Liver (tissue), 9 donors: ENCODE measurements around the gene CAMSAP2. TPM values are rescaled to one million over a fixed set of nuclear protein-coding genes. Genes with fewer than 3 reads are reported as not detected.

Source experiments
- DNase-seq: peaks from one replicate; pipeline ENCODE4 v3.0.0-alpha.2; 2017; ENCODE audit warnings: low spot score
- H3K27ac ChIP-seq, 2 donors: one replicate each; pipeline ENCODE4 v1.7.0; 2013; ENCODE audit warnings: inconsistent platforms in 2 of 2, low read length in 2 of 2, control low read depth in 1 of 2, low read depth in 1 of 2, mild to moderate bottlenecking in 1 of 2
- H3K27me3 ChIP-seq, 4 donors: one replicate each; pipeline versions ENCODE4 v1.6.1 to v1.7.0; 2013; ENCODE audit warnings: low read length in 3 of 4, inconsistent platforms in 1 of 4, mild to moderate bottlenecking in 1 of 4, moderate library complexity in 1 of 4; ENCODE audit not compliant: control insufficient read depth in 4 of 4, insufficient read depth in 4 of 4
- H3K36me3 ChIP-seq, 4 donors: one replicate each; pipeline versions ENCODE4 v1.6.1 to v1.7.0; 2013; ENCODE audit warnings: low read length in 3 of 4, mild to moderate bottlenecking in 3 of 4, low read depth in 1 of 4, moderate library complexity in 1 of 4; ENCODE audit not compliant: control insufficient read depth in 4 of 4, insufficient read depth in 3 of 4
- H3K4me1 ChIP-seq, 4 donors: one replicate each; pipeline versions ENCODE4 v1.6.1 to v1.7.0; 2013; ENCODE audit warnings: low read length in 3 of 4, mild to moderate bottlenecking in 3 of 4, moderate library complexity in 1 of 4; ENCODE audit not compliant: control insufficient read depth in 4 of 4, insufficient read depth in 4 of 4
- H3K4me3 ChIP-seq, 3 donors: one replicate each; pipeline versions ENCODE4 v1.6.1 to v1.7.0; 2013; ENCODE audit warnings: low read length in 3 of 3, control low read depth in 1 of 3, low read depth in 1 of 3, mild to moderate bottlenecking in 1 of 3
- H3K9ac ChIP-seq, 2 donors: one replicate each; pipeline ENCODE4 v1.7.0; 2013; ENCODE audit warnings: low read length in 2 of 2, mild to moderate bottlenecking in 2 of 2, moderate library complexity in 2 of 2, control low read depth in 1 of 2, low read depth in 1 of 2
- H3K9me3 ChIP-seq, 4 donors: one replicate each; pipeline versions ENCODE4 v1.6.1 to v1.7.0; 2013; ENCODE audit warnings: low read length in 3 of 4; ENCODE audit not compliant: control insufficient read depth in 4 of 4
- ATF3 ChIP-seq: IDR thresholded peaks from 2 replicates; pipeline ENCODE4 v1.6.1; 2016; ENCODE audit warnings: antibody characterized with exemption
- EGR1 ChIP-seq, 2 donors: IDR thresholded peaks; 2 replicates each; pipeline ENCODE4 v1.6.1; 2016 to 2018; ENCODE audit warnings: antibody characterized with exemption in 2 of 2, low read depth in 2 of 2
- FOXA1 ChIP-seq: IDR thresholded peaks from 2 replicates; pipeline ENCODE4 v1.6.1; 2016; ENCODE audit warnings: antibody characterized with exemption
- GABPA ChIP-seq, 2 donors: IDR thresholded peaks in 1 of 2; conservative IDR thresholded peaks in 1 of 2; 2 replicates each; pipeline ENCODE4 v1.6.1; 2016; ENCODE audit warnings: antibody characterized with exemption in 2 of 2, mild to moderate bottlenecking in 1 of 2, moderate library complexity in 1 of 2
- HNF4A ChIP-seq, 2 donors: conservative IDR thresholded peaks; 2 replicates each; pipeline ENCODE4 v1.6.1; 2016; ENCODE audit warnings: antibody characterized with exemption in 2 of 2, mild to moderate bottlenecking in 2 of 2
- JUND ChIP-seq, 2 donors: IDR thresholded peaks; 2 replicates each; pipeline ENCODE4 v1.6.1; 2016; ENCODE audit warnings: antibody characterized with exemption in 2 of 2
- MAX ChIP-seq: IDR thresholded peaks from 2 replicates; pipeline ENCODE4 v1.6.1; 2016; ENCODE audit warnings: antibody characterized with exemption
- RAD21 ChIP-seq, 2 donors: IDR thresholded peaks; 2 replicates each; pipeline ENCODE4 v1.6.1; 2016; ENCODE audit warnings: antibody characterized with exemption in 2 of 2, mild to moderate bottlenecking in 2 of 2
- REST ChIP-seq: IDR thresholded peaks from 2 replicates; pipeline ENCODE4 v1.6.1; 2016; ENCODE audit warnings: antibody characterized with exemption, mild to moderate bottlenecking
- RXRA ChIP-seq, 2 donors: IDR thresholded peaks; 2 replicates each; pipeline ENCODE4 v1.6.1; 2017 to 2018; ENCODE audit warnings: antibody characterized with exemption in 2 of 2, mild to moderate bottlenecking in 1 of 2
- SP1 ChIP-seq: IDR thresholded peaks from 2 replicates; pipeline ENCODE4 v1.6.1; 2018; ENCODE audit warnings: antibody characterized with exemption, mild to moderate bottlenecking
- TAF1 ChIP-seq: conservative IDR thresholded peaks from 2 replicates; pipeline ENCODE4 v1.6.1; 2016; ENCODE audit warnings: antibody characterized with exemption, mild to moderate bottlenecking
- ZBTB33 ChIP-seq: IDR thresholded peaks from 2 replicates; pipeline ENCODE4 v1.6.1; 2016; ENCODE audit warnings: antibody characterized with exemption
- WGBS: extraction: QIAGEN DNeasy Blood & Tissue Kit; methylation state at CpG from one replicate; pipeline ENCODE4 v1.1.7; 2013; 5-methylcytosine and 5-hydroxymethylcytosine counted together
- polyA plus RNA-seq, 2 donors: library from polyadenylated mRNA; stranded (reverse) in 1 of 2; unstranded in 1 of 2; fragments of 200-250 nt in 1 of 2; fragments of >200 nt in 1 of 2; fragmentation: Nextera tagmentation in 1 of 2; extraction: Ambion mirVana in 1 of 2; gene quantifications; one replicate each; pipeline versions ENCODE4 v1.2.1 to v1.2.3, GENCODE V29; 2013 to 2015
- total RNA-seq, 2 donors: library from RNA; depleted of rRNA; stranded (reverse); fragments of >200 nt; gene quantifications; one replicate each; pipeline ENCODE4 v1.2.3, GENCODE V29; 2014
- donor health status: healthy.
- donor health status: healthy.
- donor health status: healthy.
- donor health status: healthy.
- donor health status: healthy.

CAMSAP2 gene
- total and polyA plus RNA-seq, 4 donors, result 1.9 to 8.6 (median 3.5) TPM

GRCh38 chr1:200899451-200899915 lies 160.8 kb downstream of the CAMSAP2 start:
- no peaks in the 10 kb centered on the region for H3K36me3 ChIP-seq
- H3K27me3 ChIP-seq, result no peaks in the 10 kb centered on the region
- WGBS, result 93% methylated on average over 10 of the region's 10 CpGs
- no peaks in the 10 kb centered on the region for H3K9me3 ChIP-seq
- H3K9ac ChIP-seq, result no peak overlapping the region
- DNase-seq, result no peak
- no peak overlapping the region for H3K4me3 ChIP-seq
- H3K27ac ChIP-seq, result no peak overlapping the region
- H3K4me1 ChIP-seq, result peaks cover 0 to 11% (median 7%) of the 10 kb centered on the region in 4 donors
- no peak for TF ChIP-seq EGR1 (IDR thresholded peaks at IDR 0.05; ENCODE audit: low read depth in 2 of 2)
- no peak for TF ChIP-seq JUND (IDR thresholded peaks at IDR 0.05)

- Histone ChIP-seq H3K36me3 (no peaks in the 10 kb centered on the region), H3K27me3 (no peaks in the 10 kb centered on the region), H3K4me1 (peaks cover 0 to 11% (median 7%) of the 10 kb centered on the region in 4 donors), H3K27ac (no peak overlapping the region), H3K4me3 (no peak overlapping the region), H3K9ac (no peak overlapping the region), H3K9me3 (no peaks in the 10 kb centered on the region)
- TF ChIP-seq GABPA (IDR thresholded peaks at IDR 0.05 in 1 of 2, conservative IDR thresholded peaks at IDR 0.05 in 1 of 2), result no peak
- no peak for TF ChIP-seq JUND (IDR thresholded peaks at IDR 0.05)
- no peak for TF ChIP-seq ATF3
- DNase-seq, result no peak
- WGBS, result 96% methylated on average over 16 of the region's 16 CpGs
Measured at GRCh38 chr1:200899954-200900867, 161.5 kb downstream of the CAMSAP2 start.

GRCh38 chr1:200900877-200901276 lies 162.2 kb downstream of the CAMSAP2 start:
- no peak overlapping the region for H3K27ac ChIP-seq
- H3K4me3 ChIP-seq, result no peak overlapping the region
- DNase-seq, result no peak
- 95% methylated on average over 17 of the region's 17 CpGs for WGBS
- TF ChIP-seq JUND (IDR thresholded peaks at IDR 0.05), result no peak
- no peak for TF ChIP-seq RAD21 (IDR thresholded peaks at IDR 0.05)
- TF ChIP-seq REST, result no peak
- no peak for TF ChIP-seq ATF3
- no peak for TF ChIP-seq HNF4A (conservative IDR thresholded peaks at IDR 0.05)
- TF ChIP-seq FOXA1, result no peak
- no peak for TF ChIP-seq SP1
- no peak for TF ChIP-seq RXRA (IDR thresholded peaks at IDR 0.05)
- no peak for TF ChIP-seq ZBTB33
- TF ChIP-seq TAF1, result no peak
- no peak for TF ChIP-seq MAX
- H3K27me3 ChIP-seq, result no peaks in the 10 kb centered on the region
- no peak overlapping the region for H3K9ac ChIP-seq
- no peaks in the 10 kb centered on the region for H3K9me3 ChIP-seq
- H3K36me3 ChIP-seq, result no peaks in the 10 kb centered on the region
- H3K4me1 ChIP-seq, result peaks cover 0 to 9% (median 7%) of the 10 kb centered on the region in 4 donors
